Measurements from ENCODE around the gene C10orf90. TPM values are rescaled to one million over a fixed set of nuclear protein-coding genes. Genes with fewer than 3 reads are reported as not detected.

C10orf90 gene
- total and polyA plus RNA-seq, 4 donors: not detected

GRCh38 chr10:126454045-126454751 lies 216.3 kb downstream of the C10orf90 start:
- no peak for TF ChIP-seq CTCF (IDR thresholded peaks at IDR 0.05; ENCODE audit: control extremely low read depth, extremely low read depth)
- DNase-seq: no peak
- Histone ChIP-seq H3K36me3 (ENCODE audit: control insufficient read depth in 4 of 4, insufficient read depth in 4 of 4, low read length in 4 of 4) (no peaks in the 10 kb centered on the region), H3K4me3 (no peak overlapping the region), H3K9ac (ENCODE audit: insufficient read depth in 1 of 2, low read length in 2 of 2) (no peak overlapping the region), H3K27me3 (ENCODE audit: control insufficient read depth in 3 of 3, insufficient read depth in 3 of 3, low read length in 2 of 3) (no peaks in the 10 kb centered on the region), H3K4me1 (ENCODE audit: control insufficient read depth in 5 of 5, insufficient read depth in 5 of 5, low read length in 5 of 5) (peaks cover 0 to 25% (median 11%) of the 10 kb centered on the region in 5 donors), H3K27ac (ENCODE audit: low read depth in 1 of 2, low read length in 1 of 2) (no peak overlapping the region), H3K9me3 (ENCODE audit: control insufficient read depth in 4 of 4, insufficient read depth in 3 of 4, low read length in 3 of 4) (peaks cover 0 to 3% (median 0%) of the 10 kb centered on the region in 4 donors)
- WGBS, 2 donors: 82 to 90% methylated on average over 4 of the region's 4 CpGs
- ATAC-seq (ENCODE audit: insufficient read depth, low FRiP score): no peak

- no peak overlapping the region for H3K27ac ChIP-seq (ENCODE audit: low read depth in 1 of 2, low read length in 1 of 2)
- H3K4me1 ChIP-seq (ENCODE audit: control insufficient read depth in 5 of 5, insufficient read depth in 5 of 5, low read length in 5 of 5): peaks cover 0 to 13% (median 4%) of the 10 kb centered on the region in 5 donors
- WGBS, 2 donors: 87 to 91% methylated on average over 2 of the region's 2 CpGs
- ATAC-seq (ENCODE audit: insufficient read depth, low FRiP score): no peak
- no peak overlapping the region for H3K4me3 ChIP-seq
- TF ChIP-seq CTCF (IDR thresholded peaks at IDR 0.05; ENCODE audit: control extremely low read depth, extremely low read depth): no peak
- peaks cover 0 to 3% (median 0%) of the 10 kb centered on the region in 4 donors for H3K9me3 ChIP-seq (ENCODE audit: control insufficient read depth in 4 of 4, insufficient read depth in 3 of 4, low read length in 3 of 4)
- no peak overlapping the region for H3K9ac ChIP-seq (ENCODE audit: insufficient read depth in 1 of 2, low read length in 2 of 2)
- DNase-seq: no peak
- H3K27me3 ChIP-seq (ENCODE audit: control insufficient read depth in 3 of 3, insufficient read depth in 3 of 3, low read length in 2 of 3): no peaks in the 10 kb centered on the region
- no peaks in the 10 kb centered on the region for H3K36me3 ChIP-seq (ENCODE audit: control insufficient read depth in 4 of 4, insufficient read depth in 4 of 4, low read length in 4 of 4)
Observed at GRCh38 chr10:126452245-126452644, 218.2 kb downstream of the C10orf90 start.

GRCh38 chr10:126448091-126448490 lies 222.4 kb downstream of the C10orf90 start:
- 96 to 97% methylated on average over 5 of the region's 5 CpGs for WGBS, 2 donors
- no peak for ATAC-seq (ENCODE audit: insufficient read depth, low FRiP score)
- H3K4me1 ChIP-seq (ENCODE audit: control insufficient read depth in 5 of 5, insufficient read depth in 5 of 5, low read length in 5 of 5): no peaks in the 10 kb centered on the region

More at GRCh38 chr10:126448091-126448490, 222.4 kb downstream of the C10orf90 start:
- no peak for DNase-seq
- no peak overlapping the region for H3K9ac ChIP-seq (ENCODE audit: insufficient read depth in 1 of 2, low read length in 2 of 2)
- no peak for TF ChIP-seq CTCF (IDR thresholded peaks at IDR 0.05; ENCODE audit: control extremely low read depth, extremely low read depth)
- no peak overlapping the region for H3K27ac ChIP-seq (ENCODE audit: low read depth in 1 of 2, low read length in 1 of 2)
- no peaks in the 10 kb centered on the region for H3K27me3 ChIP-seq (ENCODE audit: control insufficient read depth in 3 of 3, insufficient read depth in 3 of 3, low read length in 2 of 3)
- no peak overlapping the region for H3K4me3 ChIP-seq
- no peaks in the 10 kb centered on the region for H3K36me3 ChIP-seq (ENCODE audit: control insufficient read depth in 4 of 4, insufficient read depth in 4 of 4, low read length in 4 of 4)
- H3K9me3 ChIP-seq (ENCODE audit: control insufficient read depth in 4 of 4, insufficient read depth in 3 of 4, low read length in 3 of 4): no peaks in the 10 kb centered on the region

All from lung (tissue), 12 donors.